ENCODE data around the gene FAM162B.
A peak's percentile ranks its signal among the peaks of the same experiment; 100 is the strongest.

FAM162B gene

GRCh38 chr6:116763906-116764628, 1.5 kb downstream of the FAM162B start:
- no peak for TF ChIP-seq OSR1 (CRISPR knock-in tag; IDR thresholded peaks at IDR 0.05)
- TF ChIP-seq GLIS3 (CRISPR knock-in tag; IDR thresholded peaks at IDR 0.05), result no peak
- TF ChIP-seq, protein P1, sequence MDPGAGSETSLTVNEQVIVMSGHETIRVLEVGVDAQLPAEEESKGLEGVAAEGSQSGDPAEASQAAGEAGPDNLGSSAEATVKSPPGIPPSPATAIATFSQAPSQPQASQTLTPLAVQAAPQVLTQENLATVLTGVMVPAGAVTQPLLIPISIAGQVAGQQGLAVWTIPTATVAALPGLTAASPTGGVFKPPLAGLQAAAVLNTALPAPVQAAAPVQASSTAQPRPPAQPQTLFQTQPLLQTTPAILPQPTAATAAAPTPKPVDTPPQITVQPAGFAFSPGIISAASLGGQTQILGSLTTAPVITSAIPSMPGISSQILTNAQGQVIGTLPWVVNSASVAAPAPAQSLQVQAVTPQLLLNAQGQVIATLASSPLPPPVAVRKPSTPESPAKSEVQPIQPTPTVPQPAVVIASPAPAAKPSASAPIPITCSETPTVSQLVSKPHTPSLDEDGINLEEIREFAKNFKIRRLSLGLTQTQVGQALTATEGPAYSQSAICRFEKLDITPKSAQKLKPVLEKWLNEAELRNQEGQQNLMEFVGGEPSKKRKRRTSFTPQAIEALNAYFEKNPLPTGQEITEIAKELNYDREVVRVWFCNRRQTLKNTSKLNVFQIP (CRISPR knock-in tag; IDR thresholded peaks at IDR 0.05; ENCODE audit: borderline replicate concordance, low read depth), result no peak
- no peak for TF ChIP-seq RARB (CRISPR knock-in tag; IDR thresholded peaks at IDR 0.05)
- no peak for TF ChIP-seq CREB5 (CRISPR knock-in tag; IDR thresholded peaks at IDR 0.05; ENCODE audit: low read depth)
- TF ChIP-seq ISL1 (CRISPR knock-in tag; IDR thresholded peaks at IDR 0.05), result no peak
- no peak for TF ChIP-seq ESRRG (CRISPR knock-in tag; IDR thresholded peaks at IDR 0.05)
- TF ChIP-seq TCF4 (CRISPR knock-in tag; IDR thresholded peaks at IDR 0.05; ENCODE audit: borderline replicate concordance), result no peak
- no peak for TF ChIP-seq PPARA (CRISPR knock-in tag; IDR thresholded peaks at IDR 0.05; ENCODE audit: borderline replicate concordance)
- no peak for TF ChIP-seq TOX (CRISPR knock-in tag; IDR thresholded peaks at IDR 0.05; ENCODE audit: borderline replicate concordance)
- TF ChIP-seq CSDC2 (CRISPR knock-in tag; IDR thresholded peaks at IDR 0.05), result no peak
- TF ChIP-seq ZNF8 (CRISPR knock-in tag; IDR thresholded peaks at IDR 0.05), result no peak
- TF ChIP-seq, protein P2, sequence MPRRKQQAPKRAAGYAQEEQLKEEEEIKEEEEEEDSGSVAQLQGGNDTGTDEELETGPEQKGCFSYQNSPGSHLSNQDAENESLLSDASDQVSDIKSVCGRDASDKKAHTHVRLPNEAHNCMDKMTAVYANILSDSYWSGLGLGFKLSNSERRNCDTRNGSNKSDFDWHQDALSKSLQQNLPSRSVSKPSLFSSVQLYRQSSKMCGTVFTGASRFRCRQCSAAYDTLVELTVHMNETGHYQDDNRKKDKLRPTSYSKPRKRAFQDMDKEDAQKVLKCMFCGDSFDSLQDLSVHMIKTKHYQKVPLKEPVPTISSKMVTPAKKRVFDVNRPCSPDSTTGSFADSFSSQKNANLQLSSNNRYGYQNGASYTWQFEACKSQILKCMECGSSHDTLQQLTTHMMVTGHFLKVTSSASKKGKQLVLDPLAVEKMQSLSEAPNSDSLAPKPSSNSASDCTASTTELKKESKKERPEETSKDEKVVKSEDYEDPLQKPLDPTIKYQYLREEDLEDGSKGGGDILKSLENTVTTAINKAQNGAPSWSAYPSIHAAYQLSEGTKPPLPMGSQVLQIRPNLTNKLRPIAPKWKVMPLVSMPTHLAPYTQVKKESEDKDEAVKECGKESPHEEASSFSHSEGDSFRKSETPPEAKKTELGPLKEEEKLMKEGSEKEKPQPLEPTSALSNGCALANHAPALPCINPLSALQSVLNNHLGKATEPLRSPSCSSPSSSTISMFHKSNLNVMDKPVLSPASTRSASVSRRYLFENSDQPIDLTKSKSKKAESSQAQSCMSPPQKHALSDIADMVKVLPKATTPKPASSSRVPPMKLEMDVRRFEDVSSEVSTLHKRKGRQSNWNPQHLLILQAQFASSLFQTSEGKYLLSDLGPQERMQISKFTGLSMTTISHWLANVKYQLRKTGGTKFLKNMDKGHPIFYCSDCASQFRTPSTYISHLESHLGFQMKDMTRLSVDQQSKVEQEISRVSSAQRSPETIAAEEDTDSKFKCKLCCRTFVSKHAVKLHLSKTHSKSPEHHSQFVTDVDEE (CRISPR knock-in tag; IDR thresholded peaks at IDR 0.05), result no peak
- no peak for TF ChIP-seq ZNF565 (CRISPR knock-in tag; conservative IDR thresholded peaks at IDR 0.05; ENCODE audit: low read depth)
- no peak for TF ChIP-seq ZFP3 (CRISPR knock-in tag; IDR thresholded peaks at IDR 0.05)
- no peak for TF ChIP-seq ZC3H10 (CRISPR knock-in tag; IDR thresholded peaks at IDR 0.05)
- no peak for TF ChIP-seq BACH2 (CRISPR knock-in tag; IDR thresholded peaks at IDR 0.05; ENCODE audit: borderline replicate concordance)
- no peak for TF ChIP-seq ZNF70 (CRISPR knock-in tag; IDR thresholded peaks at IDR 0.05)
- no peak for ATAC-seq

GRCh38 chr6:116763048-116763447, 2.5 kb downstream of the FAM162B start:
- ATAC-seq, result no peak
- TF ChIP-seq RARB (CRISPR knock-in tag; IDR thresholded peaks at IDR 0.05) (no peak), TCF4 (CRISPR knock-in tag; IDR thresholded peaks at IDR 0.05; ENCODE audit: borderline replicate concordance) (peak; percentile 85)

DNA sequence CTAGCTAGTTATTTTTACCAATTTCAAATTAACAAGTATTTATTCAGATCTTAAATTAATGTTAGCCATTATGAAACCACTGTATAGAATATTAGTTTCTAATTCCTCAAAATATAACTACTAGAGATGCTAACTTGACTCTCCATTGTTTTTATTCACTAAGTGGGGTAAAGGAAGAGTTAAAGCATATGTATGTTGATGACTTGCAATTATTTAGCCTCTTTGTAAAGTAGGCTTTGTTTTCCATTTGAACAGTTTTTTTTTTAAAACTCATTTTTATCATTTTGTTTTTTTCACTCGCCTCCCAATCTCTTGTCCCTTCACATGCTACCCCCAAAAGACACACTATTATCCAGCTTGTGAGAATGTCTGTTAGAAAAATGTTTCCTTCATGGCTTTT, 3.3 kb downstream of the FAM162B start:
- no peak for ATAC-seq
- no peak for TF ChIP-seq ZFP30 (CRISPR knock-in tag; IDR thresholded peaks at IDR 0.05)
- TF ChIP-seq OSR1 (CRISPR knock-in tag; IDR thresholded peaks at IDR 0.05), result no peak
- no peak for TF ChIP-seq CREB5 (CRISPR knock-in tag; IDR thresholded peaks at IDR 0.05; ENCODE audit: low read depth)
- TF ChIP-seq CSRNP3 (CRISPR knock-in tag; IDR thresholded peaks at IDR 0.05), result no peak
- no peak for TF ChIP-seq PPARA (CRISPR knock-in tag; IDR thresholded peaks at IDR 0.05; ENCODE audit: borderline replicate concordance)
- no peak for TF ChIP-seq BACH2 (CRISPR knock-in tag; IDR thresholded peaks at IDR 0.05; ENCODE audit: borderline replicate concordance)

Measured in SK-N-SH treated with all-trans-retinoic acid at 6 μM for 48 hours (cell line).